Measurements from ENCODE around the gene DUSP16. TPM values are rescaled to one million over a fixed set of nuclear protein-coding genes. Genes with fewer than 3 reads are reported as not detected.
"Not testable (repeated sequence)": the region's sequence is repeated elsewhere in the genome, so short reads cannot be mapped to it uniquely, and the experiment has no call there.

Gene DUSP16
- total RNA-seq, 2 experiments from 2014 or later = 33.6 to 35.9 TPM

- Mint-ChIP-seq H3K27ac (peak overlapping the region; percentile 93), H3K4me3 (peak overlapping the region; percentile 41), H3K9me3 (no peaks in the 10 kb centered on the region), H3K27me3 (no peaks in the 10 kb centered on the region), H3K36me3 (ENCODE audit: low read depth) (peaks cover 85% of the 10 kb centered on the region), H3K4me1 (peaks cover 73% of the 10 kb centered on the region)
- POLR2A ChIA-PET = interaction anchor here (0.5 to 1.5 kb wide), 2 partner anchors 89 to 118 kb away, joined by 3 to 4 read pairs; partner anchors contain the start of gene BORCS5
- CTCF ChIA-PET = interaction anchor here (0.5 to 5.8 kb wide), 14 partner anchors 9 to 216 kb away, joined by 3 to 28 read pairs (median 4); no protein-coding TSS in a partner anchor
- DNase-seq = peak; percentile 57
These were observed 87.5 kb downstream of the DUSP16 start for GRCh38 chr12:12474931-12475795.

- ChIA-PET CTCF (interaction anchor here (0.7 to 5.8 kb wide), 17 partner anchors 8 to 225 kb away, joined by 3 to 28 read pairs (median 4); no protein-coding TSS in a partner anchor), POLR2A (interaction anchor here (0.5 to 1.5 kb wide), 2 partner anchors 88 to 117 kb away, joined by 3 to 4 read pairs; partner anchors contain the start of gene BORCS5)
- peak overlapping the region; percentile 93 for H3K27ac Mint-ChIP-seq
- peaks cover 84% of the 10 kb centered on the region for H3K36me3 Mint-ChIP-seq (ENCODE audit: low read depth)
- no peaks in the 10 kb centered on the region for H3K27me3 Mint-ChIP-seq
- no peak for DNase-seq
- H3K4me1 Mint-ChIP-seq = peaks cover 68% of the 10 kb centered on the region
- peak overlapping the region; percentile 41 for H3K4me3 Mint-ChIP-seq
- H3K9me3 Mint-ChIP-seq = no peaks in the 10 kb centered on the region
These were observed 88.2 kb downstream of the DUSP16 start for GRCh38 chr12:12474471-12474928.

- ChIA-PET POLR2A (interaction anchor here (0.5 kb wide), 1 partner anchor 172 kb away, joined by 3 read pairs; no protein-coding TSS in a partner anchor), CTCF (interaction anchor here (0.7 to 5.8 kb wide), 9 partner anchors 7 to 97 kb away, joined by 3 to 28 read pairs (median 6); no protein-coding TSS in a partner anchor)
- Mint-ChIP-seq H3K36me3 (ENCODE audit: low read depth) (peaks cover 83% of the 10 kb centered on the region), H3K27ac (peak overlapping the region; percentile 93), H3K4me3 (no peak overlapping the region), H3K9me3 (no peaks in the 10 kb centered on the region), H3K4me1 (peaks cover 70% of the 10 kb centered on the region), H3K27me3 (no peaks in the 10 kb centered on the region)
- no peak for DNase-seq
These were observed 89.4 kb downstream of the DUSP16 start for GRCh38 chr12:12473223-12473622.

GRCh38 chr12:12471982-12472961 is 90.4 kb downstream of the DUSP16 start:
- H3K27me3 Mint-ChIP-seq, H3K4me3 Mint-ChIP-seq, H3K9me3 Mint-ChIP-seq, POLR2A ChIA-PET, DNase-seq: not testable (repeated sequence)
- peaks cover 83% of the 10 kb centered on the region for H3K36me3 Mint-ChIP-seq (ENCODE audit: low read depth)
- peak overlapping the region; percentile 58 for H3K27ac Mint-ChIP-seq
- peaks cover 77% of the 10 kb centered on the region for H3K4me1 Mint-ChIP-seq
- CTCF ChIA-PET = interaction anchor here (1.4 to 5.8 kb wide), 4 partner anchors 30 to 96 kb away, joined by 3 to 28 read pairs (median 6); no protein-coding TSS in a partner anchor

- Mint-ChIP-seq H3K4me1 (peaks cover 79% of the 10 kb centered on the region), H3K27ac (peak overlapping the region; percentile 27), H3K27me3 (no peaks in the 10 kb centered on the region), H3K4me3 (no peak overlapping the region), H3K36me3 (ENCODE audit: low read depth) (peaks cover 78% of the 10 kb centered on the region), H3K9me3 (no peaks in the 10 kb centered on the region)
- DNase-seq = no peak
- ChIA-PET POLR2A (no interaction called here), CTCF (interaction anchor here (0.5 to 1.4 kb wide), 2 partner anchors 13 to 113 kb away, joined by 3 to 6 read pairs; no protein-coding TSS in a partner anchor)
These were observed 91.8 kb downstream of the DUSP16 start for GRCh38 chr12:12470751-12471306.

- no peak overlapping the region for H3K27ac Mint-ChIP-seq
- peaks cover 75% of the 10 kb centered on the region for H3K36me3 Mint-ChIP-seq (ENCODE audit: low read depth)
- POLR2A ChIA-PET = no interaction called here
These were observed 93.3 kb downstream of the DUSP16 start for GRCh38 chr12:12469386-12469785.

GRCh38 chr12:12468575-12468974 is 94.1 kb downstream of the DUSP16 start:
- Mint-ChIP-seq H3K27ac (peak overlapping the region; percentile 85), H3K36me3 (ENCODE audit: low read depth) (peaks cover 68% of the 10 kb centered on the region), H3K9me3 (no peaks in the 10 kb centered on the region), H3K27me3 (no peaks in the 10 kb centered on the region), H3K4me3 (no peak overlapping the region), H3K4me1 (peaks cover 72% of the 10 kb centered on the region)
- ChIA-PET POLR2A (no interaction called here), CTCF (interaction anchor here (1.1 to 3.0 kb wide), 2 partner anchors 8 to 11 kb away, joined by 3 to 14 read pairs; no protein-coding TSS in a partner anchor)
- no peak for DNase-seq

More at GRCh38 chr12:12469386-12469785, 93.3 kb downstream of the DUSP16 start:
- no peak overlapping the region for H3K4me3 Mint-ChIP-seq
- CTCF ChIA-PET = interaction anchor here (0.9 to 1.4 kb wide), 3 partner anchors 8 to 11 kb away, joined by 3 to 6 read pairs (median 5); no protein-coding TSS in a partner anchor
- DNase-seq = no peak
- no peaks in the 10 kb centered on the region for H3K9me3 Mint-ChIP-seq
- peaks cover 79% of the 10 kb centered on the region for H3K4me1 Mint-ChIP-seq
- H3K27me3 Mint-ChIP-seq = no peaks in the 10 kb centered on the region

- ChIA-PET POLR2A (no interaction called here), CTCF (interaction anchor here (0.6 to 3.0 kb wide), 5 partner anchors 9 to 269 kb away, joined by 3 to 14 read pairs (median 5); no protein-coding TSS in a partner anchor)
- Mint-ChIP-seq H3K9me3 (no peaks in the 10 kb centered on the region), H3K4me1 (peaks cover 70% of the 10 kb centered on the region), H3K27me3 (no peaks in the 10 kb centered on the region), H3K4me3 (no peak overlapping the region), H3K27ac (peak overlapping the region; percentile 85), H3K36me3 (ENCODE audit: low read depth) (peaks cover 63% of the 10 kb centered on the region)
- peak; percentile 37 for DNase-seq
These were observed 94.9 kb downstream of the DUSP16 start for GRCh38 chr12:12467688-12468261.

GRCh38 chr12:12467264-12467663 is 95.4 kb downstream of the DUSP16 start:
- Mint-ChIP-seq H3K4me3 (no peak overlapping the region), H3K36me3 (ENCODE audit: low read depth) (peaks cover 63% of the 10 kb centered on the region), H3K27ac (peak overlapping the region; percentile 85), H3K4me1 (peaks cover 72% of the 10 kb centered on the region), H3K27me3 (no peaks in the 10 kb centered on the region), H3K9me3 (no peaks in the 10 kb centered on the region)
- ChIA-PET CTCF (interaction anchor here (0.6 to 3.0 kb wide), 5 partner anchors 10 to 269 kb away, joined by 3 to 14 read pairs (median 6); no protein-coding TSS in a partner anchor), POLR2A (no interaction called here)
- no peak for DNase-seq

GRCh38 chr12:12466157-12466556 is 96.5 kb downstream of the DUSP16 start:
- ChIA-PET CTCF (interaction anchor here (0.8 to 3.0 kb wide), 13 partner anchors 8 to 270 kb away, joined by 3 to 14 read pairs (median 5); partner anchors contain the start of gene BORCS5), POLR2A (interaction anchor here (0.6 kb wide), 1 partner anchor 440 kb away, joined by 3 read pairs; no protein-coding TSS in a partner anchor)
- no peaks in the 10 kb centered on the region for H3K27me3 Mint-ChIP-seq
- DNase-seq = peak; percentile 61
- peaks cover 56% of the 10 kb centered on the region for H3K36me3 Mint-ChIP-seq (ENCODE audit: low read depth)
- H3K4me1 Mint-ChIP-seq = peaks cover 74% of the 10 kb centered on the region
- H3K9me3 Mint-ChIP-seq = no peaks in the 10 kb centered on the region
- H3K4me3 Mint-ChIP-seq = no peak overlapping the region
- peak overlapping the region; percentile 89 for H3K27ac Mint-ChIP-seq

- DNase-seq = no peak
- Mint-ChIP-seq H3K36me3 (ENCODE audit: low read depth) (peaks cover 50% of the 10 kb centered on the region), H3K4me3 (no peak overlapping the region), H3K27me3 (no peaks in the 10 kb centered on the region), H3K4me1 (peaks cover 71% of the 10 kb centered on the region), H3K9me3 (no peaks in the 10 kb centered on the region), H3K27ac (peak overlapping the region; percentile 62)
- ChIA-PET CTCF (interaction anchor here (0.6 to 2.2 kb wide), 14 partner anchors 9 to 248 kb away, joined by 3 to 12 read pairs (median 4); partner anchors contain the start of gene BORCS5), POLR2A (interaction anchor here (0.6 to 0.7 kb wide), 2 partner anchors 25 to 89 kb away, joined by 3 to 9 read pairs; no protein-coding TSS in a partner anchor)
These were observed 97.1 kb downstream of the DUSP16 start for GRCh38 chr12:12465522-12465921.

Data from activated CD4-positive, alpha-beta T cell treated with anti-CD3 and anti-CD28 coated beads, Interleukin-2, amount 10 ng/mL, durations not matched to agents 7 days and 5 days (primary cell).